Cardiac muscle cell (in vitro differentiated cells and primary cell): ENCODE data around the gene SARNP. TPM values are rescaled to one million over a fixed set of nuclear protein-coding genes. Genes with fewer than 3 reads are reported as not detected.

ENCODE experiments used
- DNase-seq, 2 donors: peaks; one replicate each; pipeline versions ENCODE4 v3.0.0 to v3.0.0-alpha.2; 2010 to 2017; ENCODE audit warnings: low read depth in 1 of 2, low spot score in 1 of 2
- H3K27ac ChIP-seq: fragments of 200-600 bp; sonication (generic); 2 replicates; pipeline ENCODE4 v1.5.1; 2016
- H3K27me3 ChIP-seq: fragments of 200-600 bp; sonication (generic); 2 replicates; pipeline ENCODE4 v1.6.0; 2016; ENCODE audit warnings: control low read depth
- H3K36me3 ChIP-seq: fragments of 200-600 bp; sonication (generic); 2 replicates; pipeline ENCODE4 v1.5.1; 2016; ENCODE audit warnings: control low read depth
- H3K4me1 ChIP-seq: fragments of 200-600 bp; sonication (generic); 2 replicates; pipeline ENCODE4 v1.8.1; 2017; ENCODE audit warnings: low read depth, mild to moderate bottlenecking, mixed run types
- H3K4me3 ChIP-seq: fragments of 200-600 bp; sonication (generic); 2 replicates; pipeline ENCODE4 v1.5.1; 2016; ENCODE audit warnings: mild to moderate bottlenecking
- H3K9me3 ChIP-seq: fragments of 200-600 bp; sonication (generic); 2 replicates; pipeline ENCODE4 v1.5.1; 2017; ENCODE audit warnings: low read depth, mild to moderate bottlenecking, control low read depth
- polyA plus RNA-seq: library from polyadenylated mRNA; unstranded; fragments of >200 nt; fragmentation: Nextera tagmentation; extraction: Ambion mirVana; gene quantifications from 2 replicates; pipeline ENCODE4 v1.2.1, GENCODE V29; 2016
- total RNA-seq: library from RNA; depleted of rRNA; stranded (reverse); fragments of >200 nt; gene quantifications from 2 replicates; pipeline ENCODE4 v1.2.3, GENCODE V29; 2016
- TF ChIP-seq, protein P1 (sequence below): IDR thresholded peaks from 2 replicates; pipeline ENCODE4 v1.5.1; 2012; ENCODE audit warnings: low read depth, mild to moderate bottlenecking, low read length

Gene SARNP
- total and polyA plus RNA-seq, 2 experiments from 2014 or later, result 197 to 236 TPM

GRCh38 chr12:55833056-55833455, 15.5 kb upstream of the SARNP start:
- Histone ChIP-seq H3K27me3 (no peaks in the 10 kb centered on the region), H3K9me3 (no peaks in the 10 kb centered on the region), H3K4me1 (no peaks in the 10 kb centered on the region), H3K27ac (no peak overlapping the region), H3K4me3 (no peak overlapping the region), H3K36me3 (no peaks in the 10 kb centered on the region)
- no peak for DNase-seq
- TF ChIP-seq, protein P1, sequence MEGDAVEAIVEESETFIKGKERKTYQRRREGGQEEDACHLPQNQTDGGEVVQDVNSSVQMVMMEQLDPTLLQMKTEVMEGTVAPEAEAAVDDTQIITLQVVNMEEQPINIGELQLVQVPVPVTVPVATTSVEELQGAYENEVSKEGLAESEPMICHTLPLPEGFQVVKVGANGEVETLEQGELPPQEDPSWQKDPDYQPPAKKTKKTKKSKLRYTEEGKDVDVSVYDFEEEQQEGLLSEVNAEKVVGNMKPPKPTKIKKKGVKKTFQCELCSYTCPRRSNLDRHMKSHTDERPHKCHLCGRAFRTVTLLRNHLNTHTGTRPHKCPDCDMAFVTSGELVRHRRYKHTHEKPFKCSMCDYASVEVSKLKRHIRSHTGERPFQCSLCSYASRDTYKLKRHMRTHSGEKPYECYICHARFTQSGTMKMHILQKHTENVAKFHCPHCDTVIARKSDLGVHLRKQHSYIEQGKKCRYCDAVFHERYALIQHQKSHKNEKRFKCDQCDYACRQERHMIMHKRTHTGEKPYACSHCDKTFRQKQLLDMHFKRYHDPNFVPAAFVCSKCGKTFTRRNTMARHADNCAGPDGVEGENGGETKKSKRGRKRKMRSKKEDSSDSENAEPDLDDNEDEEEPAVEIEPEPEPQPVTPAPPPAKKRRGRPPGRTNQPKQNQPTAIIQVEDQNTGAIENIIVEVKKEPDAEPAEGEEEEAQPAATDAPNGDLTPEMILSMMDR, result no peak

GRCh38 chr12:55831447-55831815, 13.9 kb upstream of the SARNP start:
- H3K4me1 ChIP-seq, result no peaks in the 10 kb centered on the region
- peak overlapping the region; percentile 97 for H3K27ac ChIP-seq

GRCh38 chr12:55830601-55831446, 13.3 kb upstream of the SARNP start:
- TF ChIP-seq, protein P1, result no peak
- H3K36me3 ChIP-seq, result no peaks in the 10 kb centered on the region
- peak overlapping the region; percentile 66 for H3K4me3 ChIP-seq
- no peaks in the 10 kb centered on the region for H3K9me3 ChIP-seq
- H3K4me1 ChIP-seq, result no peaks in the 10 kb centered on the region
- H3K27ac ChIP-seq, result peak overlapping the region; percentile 97
- no peaks in the 10 kb centered on the region for H3K27me3 ChIP-seq
- peak; percentile 68 to 80 for DNase-seq

More at GRCh38 chr12:55831447-55831815, 13.9 kb upstream of the SARNP start:
- Histone ChIP-seq H3K4me3 (peak overlapping the region; percentile 66), H3K36me3 (no peaks in the 10 kb centered on the region), H3K9me3 (no peaks in the 10 kb centered on the region), H3K27me3 (no peaks in the 10 kb centered on the region)
- TF ChIP-seq, protein P1, result no peak
- DNase-seq, result no peak

GRCh38 chr12:55829967-55830600, 12.6 kb upstream of the SARNP start:
- Histone ChIP-seq H3K4me1 (no peaks in the 10 kb centered on the region), H3K27ac (peak overlapping the region; percentile 97), H3K4me3 (peak overlapping the region; percentile 66), H3K9me3 (no peaks in the 10 kb centered on the region), H3K27me3 (no peaks in the 10 kb centered on the region), H3K36me3 (no peaks in the 10 kb centered on the region)
- peak in 1 of 2 donors; percentile 64 for DNase-seq
- TF ChIP-seq, protein P1, result no peak

- TF ChIP-seq, protein P1, result no peak
- no peak for DNase-seq
- H3K27me3 ChIP-seq, result no peaks in the 10 kb centered on the region
- H3K9me3 ChIP-seq, result no peaks in the 10 kb centered on the region
- no peak overlapping the region for H3K4me3 ChIP-seq
- H3K36me3 ChIP-seq, result no peaks in the 10 kb centered on the region
- H3K27ac ChIP-seq, result peak overlapping the region; percentile 72
- no peaks in the 10 kb centered on the region for H3K4me1 ChIP-seq
These were observed 10.8 kb upstream of the SARNP start for GRCh38 chr12:55828357-55828756.
